RWPE2 (cell line): ENCODE data around the gene ALDH16A1.

Experiments
- ATAC-seq: fragments of 200-7000 bp; cut with Tn5 transposase; 3 replicates; pipeline ENCODE4 v1.9.1; 2021; ENCODE audit warnings: low read depth
- DNase-seq: peaks from one replicate; pipeline ENCODE4 v3.0.0-alpha.2; 2020; ENCODE audit warnings: low spot score
- H3K27ac ChIP-seq: fragments of 450-650 bp; 2 replicates; pipeline ENCODE4 v1.5.1; 2017; ENCODE audit warnings: mild to moderate bottlenecking; ENCODE audit not compliant: poor library complexity, severe bottlenecking
- H3K27me3 ChIP-seq: fragments of 250-450 bp; sonication (Bioruptor Pico); 2 replicates; pipeline ENCODE4 v1.5.1; 2021; ENCODE audit warnings: mild to moderate bottlenecking, moderate library complexity; ENCODE audit not compliant: insufficient read depth, poor library complexity, severe bottlenecking
- H3K36me3 ChIP-seq: fragments of 250-450 bp; sonication (Bioruptor Pico); 2 replicates; pipeline ENCODE4 v1.5.1; 2020; ENCODE audit warnings: low read depth, mild to moderate bottlenecking, moderate library complexity
- H3K4me1 ChIP-seq: fragments of 250-450 bp; sonication (Bioruptor Pico); 2 replicates; pipeline ENCODE4 v1.5.1; 2021; ENCODE audit warnings: mild to moderate bottlenecking, moderate library complexity; ENCODE audit not compliant: insufficient read depth, poor library complexity, severe bottlenecking
- H3K4me3 ChIP-seq: fragments of 250-450 bp; sonication (Bioruptor Pico); 2 replicates; pipeline ENCODE4 v1.5.1; 2021; ENCODE audit warnings: mild to moderate bottlenecking, moderate library complexity; ENCODE audit not compliant: severe bottlenecking
- H3K9me3 ChIP-seq: fragments of 250-450 bp; sonication (Bioruptor Pico); 2 replicates; pipeline ENCODE4 v1.5.1; 2021; ENCODE audit warnings: mild to moderate bottlenecking, moderate library complexity; ENCODE audit not compliant: severe bottlenecking
- TF ChIP-seq, protein P1 (sequence below): fragments of 450-650 bp; IDR thresholded peaks from one replicate; pipeline ENCODE4 v1.5.1; 2017; ENCODE audit warnings: mild to moderate bottlenecking, moderate library complexity; ENCODE audit not compliant: poor library complexity, severe bottlenecking

ALDH16A1 gene

DNA sequence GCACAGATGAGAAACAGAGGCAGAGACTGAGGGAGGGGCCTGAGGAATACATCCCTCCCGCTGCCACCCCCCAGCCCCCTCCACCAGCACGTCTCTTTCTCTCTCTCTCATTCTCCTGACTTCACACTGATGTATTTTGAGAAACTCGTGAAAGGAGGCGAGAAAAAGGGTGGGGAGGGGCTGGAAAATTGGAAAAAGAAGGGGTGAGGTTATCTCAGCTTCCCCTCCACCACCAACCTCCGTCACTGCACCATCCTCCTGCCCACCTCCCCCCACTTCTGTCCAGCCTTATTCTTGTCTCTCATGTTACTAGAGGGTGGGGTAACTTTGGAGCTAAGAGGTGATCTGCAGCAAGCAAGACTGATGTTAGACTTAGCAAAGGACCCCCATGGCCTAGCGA lies 13.2 kb upstream of the ALDH16A1 start:
- TF ChIP-seq, protein P1, sequence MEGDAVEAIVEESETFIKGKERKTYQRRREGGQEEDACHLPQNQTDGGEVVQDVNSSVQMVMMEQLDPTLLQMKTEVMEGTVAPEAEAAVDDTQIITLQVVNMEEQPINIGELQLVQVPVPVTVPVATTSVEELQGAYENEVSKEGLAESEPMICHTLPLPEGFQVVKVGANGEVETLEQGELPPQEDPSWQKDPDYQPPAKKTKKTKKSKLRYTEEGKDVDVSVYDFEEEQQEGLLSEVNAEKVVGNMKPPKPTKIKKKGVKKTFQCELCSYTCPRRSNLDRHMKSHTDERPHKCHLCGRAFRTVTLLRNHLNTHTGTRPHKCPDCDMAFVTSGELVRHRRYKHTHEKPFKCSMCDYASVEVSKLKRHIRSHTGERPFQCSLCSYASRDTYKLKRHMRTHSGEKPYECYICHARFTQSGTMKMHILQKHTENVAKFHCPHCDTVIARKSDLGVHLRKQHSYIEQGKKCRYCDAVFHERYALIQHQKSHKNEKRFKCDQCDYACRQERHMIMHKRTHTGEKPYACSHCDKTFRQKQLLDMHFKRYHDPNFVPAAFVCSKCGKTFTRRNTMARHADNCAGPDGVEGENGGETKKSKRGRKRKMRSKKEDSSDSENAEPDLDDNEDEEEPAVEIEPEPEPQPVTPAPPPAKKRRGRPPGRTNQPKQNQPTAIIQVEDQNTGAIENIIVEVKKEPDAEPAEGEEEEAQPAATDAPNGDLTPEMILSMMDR = no peak
- no peaks in the 10 kb centered on the region for H3K36me3 ChIP-seq
- H3K27ac ChIP-seq = no peak overlapping the region
- DNase-seq (no peak), ATAC-seq (no peak)
- peaks cover 75% of the 10 kb centered on the region for H3K27me3 ChIP-seq
- no peaks in the 10 kb centered on the region for H3K9me3 ChIP-seq
- no peaks in the 10 kb centered on the region for H3K4me1 ChIP-seq
- H3K4me3 ChIP-seq = no peak overlapping the region

DNA sequence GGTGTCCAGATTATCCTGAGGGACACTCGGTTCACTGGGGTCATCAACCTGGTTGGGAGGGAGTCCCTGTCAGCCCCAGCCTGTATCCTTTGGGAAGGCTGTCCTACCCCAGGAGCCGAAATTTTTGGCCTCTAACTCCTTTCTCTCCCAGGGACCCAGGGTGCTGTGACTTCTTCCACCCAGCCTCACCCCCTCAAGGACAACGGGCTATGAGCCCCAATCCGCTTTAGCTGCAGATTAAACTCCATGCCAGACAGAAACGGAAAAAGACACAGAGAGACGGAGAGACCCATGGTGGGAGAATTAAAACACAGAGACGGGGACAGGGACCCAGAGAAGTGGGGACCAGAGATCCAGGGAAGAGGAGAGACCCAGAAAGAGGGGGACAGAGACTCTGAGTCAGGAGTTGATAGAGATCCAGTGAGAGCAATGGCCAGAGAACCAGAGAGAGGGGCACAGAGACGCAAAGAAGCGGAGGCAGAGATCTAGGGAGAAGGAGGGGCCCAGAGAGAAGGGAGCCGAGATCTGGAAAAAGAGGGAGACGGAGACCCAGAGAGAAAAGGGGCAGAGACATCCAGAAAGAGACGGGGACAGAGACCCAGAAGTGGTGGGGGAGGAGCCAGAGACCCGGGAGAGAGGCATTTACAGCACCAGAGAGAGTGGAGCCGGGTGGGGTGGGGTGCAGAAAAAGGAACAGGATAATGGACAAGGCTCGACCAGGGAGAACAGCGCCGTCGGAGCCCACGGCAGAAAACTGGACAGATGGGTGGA lies 12.4 kb upstream of the ALDH16A1 start:
- no peaks in the 10 kb centered on the region for H3K9me3 ChIP-seq
- H3K27ac ChIP-seq = no peak overlapping the region
- H3K4me3 ChIP-seq = peak overlapping the region; percentile 17
- H3K4me1 ChIP-seq = no peaks in the 10 kb centered on the region
- TF ChIP-seq, protein P1 = no peak
- H3K36me3 ChIP-seq = no peaks in the 10 kb centered on the region
- no peak for DNase-seq
- ATAC-seq = no peak
- peaks cover 67% of the 10 kb centered on the region for H3K27me3 ChIP-seq

DNA sequence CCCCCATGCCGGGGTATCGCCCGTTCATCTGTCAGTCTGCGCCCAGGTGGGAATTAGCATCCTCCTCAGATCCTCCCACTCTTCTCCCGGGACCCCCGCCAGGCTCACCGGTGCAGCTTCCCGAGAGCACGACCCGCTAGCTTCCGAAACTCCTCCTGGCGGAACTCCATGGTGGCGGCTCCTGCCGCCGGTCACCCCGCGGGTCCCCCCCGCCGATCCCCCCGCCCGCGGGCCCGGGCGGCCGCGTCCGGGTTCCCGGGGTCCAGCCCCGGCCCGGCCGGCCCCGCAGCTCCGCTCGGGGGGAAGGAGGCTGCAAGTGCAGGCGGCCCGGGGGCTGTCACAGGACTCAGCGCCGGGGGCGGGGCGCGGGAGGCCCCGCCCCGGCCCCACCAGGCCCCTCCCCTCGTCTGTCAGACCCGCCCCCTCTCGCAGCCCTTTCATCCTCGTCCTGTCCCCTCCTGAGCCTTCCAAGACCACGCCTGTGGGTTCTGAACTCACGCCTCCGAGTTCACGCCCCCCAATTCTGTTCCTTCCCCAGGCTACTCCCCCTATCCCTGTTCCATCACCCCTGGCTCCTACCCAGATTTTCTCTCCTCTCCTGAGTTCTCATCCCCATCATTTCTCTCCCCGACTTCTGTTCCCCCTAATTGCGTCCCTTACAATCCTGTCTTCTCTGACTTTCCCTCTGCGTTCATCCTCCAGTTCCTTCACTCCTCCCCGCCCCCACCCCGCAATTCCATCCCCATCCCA lies 11.6 kb upstream of the ALDH16A1 start, which contains the start of gene SLC17A7:
Gene SLC17A7, minus strand, starts transcription at position 318 of the 750 bp plus-strand sequence. Its CDS starts 148 bp downstream, at position 170.
- H3K27me3 ChIP-seq = peaks cover 60% of the 10 kb centered on the region
- H3K4me1 ChIP-seq = no peaks in the 10 kb centered on the region
- TF ChIP-seq, protein P1 = no peak
- H3K27ac ChIP-seq = no peak within 1 kb of the TSS
- H3K4me3 ChIP-seq = peak within 1 kb of the TSS; percentile 17
- no peak for DNase-seq
- H3K9me3 ChIP-seq = no peaks in the 10 kb centered on the region
- no peak for ATAC-seq
- H3K36me3 ChIP-seq = peaks cover 2% of the 10 kb centered on the region; the same call in 1 of the 2 replicates

DNA sequence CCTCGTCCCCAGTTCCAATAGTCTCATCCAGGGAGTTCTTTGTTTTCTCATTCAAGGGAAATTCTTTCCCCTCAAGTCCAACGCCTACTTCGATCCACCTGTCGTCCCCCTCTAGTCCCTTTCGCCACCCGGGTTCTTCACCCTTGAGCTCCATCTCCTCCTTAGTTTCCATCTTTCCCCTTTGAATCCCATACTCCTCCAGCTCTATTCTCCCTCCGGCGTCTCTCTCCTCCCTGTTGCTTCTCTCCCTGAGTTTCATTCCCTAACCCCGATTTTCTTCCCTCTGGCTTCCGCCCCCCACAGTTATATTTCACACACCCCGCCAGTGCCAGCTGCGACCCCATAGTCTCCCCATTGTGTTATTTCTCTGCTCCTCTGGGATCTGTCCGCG lies 11.1 kb upstream of the ALDH16A1 start:
- no peak for DNase-seq
- peaks cover 54% of the 10 kb centered on the region for H3K27me3 ChIP-seq

More for the DNA sequence above, 11.1 kb upstream of the ALDH16A1 start:
- no peak overlapping the region for H3K27ac ChIP-seq
- no peaks in the 10 kb centered on the region for H3K4me1 ChIP-seq
- TF ChIP-seq, protein P1 = no peak
- H3K4me3 ChIP-seq = no peak overlapping the region
- H3K36me3 ChIP-seq = peaks cover 8% of the 10 kb centered on the region; the same call in 1 of the 2 replicates
- ATAC-seq = no peak
- H3K9me3 ChIP-seq = no peaks in the 10 kb centered on the region
